HCT116 (cell line): ENCODE results near the gene ZBTB7C. TPM values are rescaled to one million over a fixed set of nuclear protein-coding genes. Genes with fewer than 3 reads are reported as not detected.

Source experiments
- ATAC-seq: fragments of 200-7000 bp; cut with Tn5 transposase; 2 replicates; pipeline ENCODE4 v1.9.1; 2020; ENCODE audit warnings: mild to moderate bottlenecking, moderate library complexity
- BruUV-seq: library from RNA; stranded (reverse); fragments of 400-500 nt; replicated peaks from 2 replicates; lab custom pipeline; 2021; lab: Mats Ljungman, UMichigan
- CTCF ChIA-PET: fragments of 300-600 bp; sonication (Branson Sonifier 250); formaldehyde crosslinking; loops from one replicate; lab custom pipeline; 2021; ENCODE audit warnings: antibody characterized with exemption; lab: Charles Lee
- POLR2A ChIA-PET: fragments of 300-600, 350-600 bp; sonication (Branson Sonifier 250); formaldehyde crosslinking; loops from one replicate; lab custom pipeline; 2021; ENCODE audit warnings: antibody characterized with exemption; lab: Charles Lee
- RAD21 ChIA-PET, 2 experiments: fragments of 300-600 bp; sonication (Branson Sonifier 250); formaldehyde crosslinking; loops; one replicate each; lab custom pipeline; 2023; ENCODE audit warnings: low total read pairs in 2 of 2; ENCODE audit not compliant: uncharacterized antibody in 2 of 2, unreplicated experiment in 2 of 2, low non-redundant PET in 1 of 2; lab: Charles Lee
- DNase-seq: peaks from one replicate; pipeline ENCODE4 v3.0.0-alpha.2; 2010; ENCODE audit warnings: low read depth, low spot score
- H2AFZ ChIP-seq: fragments of 200-600 bp; shearing (Covaris generic), sonication (generic); 2 replicates; pipeline ENCODE4 v1.6.1; 2017; ENCODE audit warnings: low read depth, mixed run types, mixed read lengths, antibody characterized with exemption, low read length; ENCODE audit not compliant: poor library complexity, severe bottlenecking
- H3K27ac ChIP-seq: 2 replicates; pipeline ENCODE4 v1.5.1; 2012; ENCODE audit warnings: low read depth, low read length
- H3K27me3 ChIP-seq: fragments of 200-600 bp; sonication (generic); 2 replicates; pipeline ENCODE4 v1.6.1; 2016; ENCODE audit warnings: mixed run types, low read length, mixed read lengths; ENCODE audit not compliant: insufficient read depth
- H3K36me3 ChIP-seq, 2 experiments: fragments of 200-500 bp in 1 of 2; fragments of 200-600 bp in 1 of 2; sonication (Bioruptor generic) in 1 of 2; sonication (generic) in 1 of 2; 2 replicates each; pipeline versions ENCODE4 v1.5.1 to v1.6.1; 2014 to 2016; ENCODE audit warnings: low read length in 2 of 2, inconsistent platforms in 1 of 2, mixed read lengths in 1 of 2, mixed run types in 1 of 2; ENCODE audit not compliant: insufficient read depth in 2 of 2, control insufficient read depth in 1 of 2
- H3K4me1 ChIP-seq, 2 experiments: fragments of 200-600 bp in 1 of 2; sonication (generic) in 1 of 2; 2 replicates each; pipeline versions ENCODE4 v1.5.1 to v1.6.1; 2012 to 2017; ENCODE audit warnings: low read length in 2 of 2, inconsistent platforms in 1 of 2, mild to moderate bottlenecking in 1 of 2, mixed read lengths in 1 of 2, mixed run types in 1 of 2, moderate library complexity in 1 of 2; ENCODE audit not compliant: insufficient read depth in 2 of 2, control insufficient read depth in 1 of 2
- H3K4me2 ChIP-seq: fragments of 200-600 bp; sonication (generic); 2 replicates; pipeline ENCODE4 v1.6.1; 2017; ENCODE audit warnings: mixed run types, low read length, mixed read lengths
- H3K4me3 ChIP-seq, 2 experiments: fragments of 200-600 bp in 1 of 2; sonication (generic) in 1 of 2; replicated peaks in 1 of 2; 2 replicates each; pipeline ENCODE4 v1.5.1; 2011 to 2016; ENCODE audit warnings: low read length in 2 of 2, control low read depth in 1 of 2, low read depth in 1 of 2, mild to moderate bottlenecking in 1 of 2, mixed read lengths in 1 of 2, mixed run types in 1 of 2
- H3K79me2 ChIP-seq: fragments of 200-600 bp; sonication (generic); 2 replicates; pipeline ENCODE4 v1.6.1; 2017; ENCODE audit warnings: mild to moderate bottlenecking, mixed run types, low read length, moderate library complexity, mixed read lengths; ENCODE audit not compliant: insufficient read depth
- H3K9ac ChIP-seq: fragments of 200-600 bp; sonication (generic); 2 replicates; pipeline ENCODE4 v1.6.1; 2016; ENCODE audit warnings: low read length, mixed read lengths
- H3K9me2 ChIP-seq: fragments of 200-600 bp; sonication (generic), shearing (Covaris generic); 2 replicates; pipeline ENCODE4 v1.6.1; 2017; ENCODE audit warnings: mixed run types, mild to moderate bottlenecking, moderate library complexity; ENCODE audit not compliant: insufficient read depth
- H3K9me3 ChIP-seq, 2 experiments: fragments of 200-500 bp in 1 of 2; fragments of 200-600 bp in 1 of 2; sonication (Bioruptor generic) in 1 of 2; sonication (generic) in 1 of 2; 2 replicates each; pipeline ENCODE4 v1.6.1; 2014 to 2017; ENCODE audit warnings: low read length in 2 of 2, mixed read lengths in 2 of 2, inconsistent platforms in 1 of 2, low read depth in 1 of 2, mild to moderate bottlenecking in 1 of 2, mixed run types in 1 of 2, moderate library complexity in 1 of 2; ENCODE audit not compliant: control insufficient read depth in 1 of 2, insufficient read depth in 1 of 2
- H4K20me1 ChIP-seq: fragments of 200-600 bp; sonication (generic), shearing (Covaris generic); 2 replicates; pipeline ENCODE4 v1.6.1; 2017; ENCODE audit warnings: mixed run types, mild to moderate bottlenecking, moderate library complexity; ENCODE audit not compliant: insufficient read depth
- CBX3 ChIP-seq: IDR thresholded peaks from 2 replicates; pipeline ENCODE4 v1.6.1; 2012; ENCODE audit warnings: low read depth
- EZH2 ChIP-seq: fragments of 200-600 bp; sonication (generic); IDR thresholded peaks from 2 replicates; pipeline ENCODE4 v1.6.1; 2017; ENCODE audit warnings: antibody characterized with exemption, mixed run types
- JUND ChIP-seq: IDR thresholded peaks from 2 replicates; pipeline ENCODE4 v1.6.1; 2012
- POLR2A ChIP-seq: IDR thresholded peaks from 2 replicates; pipeline ENCODE4 v1.7.0; 2011; ENCODE audit warnings: borderline replicate concordance; ENCODE audit not compliant: insufficient read depth, insufficient read length; ENCODE audit errors: extremely low read depth
- RAD21 ChIP-seq: IDR thresholded peaks from 2 replicates; pipeline ENCODE4 v1.6.1; 2012; ENCODE audit warnings: low read depth, mild to moderate bottlenecking
- SP1 ChIP-seq: IDR thresholded peaks from 2 replicates; pipeline ENCODE4 v1.6.1; 2012; ENCODE audit warnings: low read depth
- YY1 ChIP-seq: IDR thresholded peaks from 2 replicates; pipeline ENCODE4 v1.6.1; 2011; ENCODE audit warnings: low read length, low read depth, moderate library complexity, mild to moderate bottlenecking; ENCODE audit not compliant: insufficient replicate concordance; ENCODE audit errors: extremely low read depth
- ZBTB33 ChIP-seq: IDR thresholded peaks from 2 replicates; pipeline ENCODE4 v1.6.1; 2011; ENCODE audit warnings: mild to moderate bottlenecking, low read length, moderate library complexity; ENCODE audit not compliant: insufficient replicate concordance; ENCODE audit errors: extremely low read depth
- ZNF274 ChIP-seq: fragments of 200-500 bp; sonication (Bioruptor generic); IDR thresholded peaks from 2 replicates; pipeline ENCODE4 v1.6.1; 2014; ENCODE audit warnings: mild to moderate bottlenecking, low read depth, low read length, inconsistent platforms
- intact Hi-C: fragments of 100-400 bp; cut with micrococcal nuclease; formaldehyde crosslinking; loops from 2 replicates; pipeline ENCODE4 v1.10.0; 2022
- total RNA-seq: library from RNA; stranded (reverse); gene quantifications from one replicate; pipeline ENCODE4 v1.2.1, GENCODE V29; 2021; ENCODE audit not compliant: unreplicated experiment
- TF ChIP-seq, protein P1 (sequence below): IDR thresholded peaks from 2 replicates; pipeline ENCODE4 v1.6.1; 2012
- TF ChIP-seq, protein P2 (sequence below), 3 experiments: fragments of 200-600 bp in 1 of 3; sonication (generic) in 1 of 3; IDR thresholded peaks in 2 of 3; conservative IDR thresholded peaks in 1 of 3; 2 replicates each; pipeline ENCODE4 v1.5.1; 2012 to 2017; ENCODE audit warnings: low read depth in 2 of 3, low read length in 2 of 3, antibody characterized with exemption in 1 of 3, borderline replicate concordance in 1 of 3, control low read depth in 1 of 3, mild to moderate bottlenecking in 1 of 3, mixed read lengths in 1 of 3, mixed run types in 1 of 3, moderate library complexity in 1 of 3; ENCODE audit not compliant: insufficient read depth in 1 of 3

Gene ZBTB7C
- total RNA-seq, 1 experiment from 2014 or later: 0.37 TPM

GRCh38 chr18:47992266-47992665, 416.9 kb downstream of the ZBTB7C start:
- Histone ChIP-seq H3K4me1 (no peaks in the 10 kb centered on the region), H3K4me3 (no peak overlapping the region), H3K9me2 (no peaks in the 10 kb centered on the region), H3K27ac (no peak overlapping the region), H3K79me2 (no peaks in the 10 kb centered on the region), H2AFZ (no peak overlapping the region), H3K9me3 (peaks cover 2 to 4% of the 10 kb centered on the region in 2 experiments; a peak in 2 of 4 replicates), H3K36me3 (no peaks in the 10 kb centered on the region), H3K4me2 (no peak overlapping the region), H3K9ac (no peak overlapping the region), H3K27me3 (no peaks in the 10 kb centered on the region), H4K20me1 (no peaks in the 10 kb centered on the region)
- ChIA-PET POLR2A (no interaction called here), RAD21 (no interaction called here), CTCF (no interaction called here)
- intact Hi-C loops: no loop called here
- BruUV-seq: no TSS peak
- TF ChIP-seq, protein P1, sequence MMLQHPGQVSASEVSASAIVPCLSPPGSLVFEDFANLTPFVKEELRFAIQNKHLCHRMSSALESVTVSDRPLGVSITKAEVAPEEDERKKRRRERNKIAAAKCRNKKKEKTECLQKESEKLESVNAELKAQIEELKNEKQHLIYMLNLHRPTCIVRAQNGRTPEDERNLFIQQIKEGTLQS: no peak
- TF ChIP-seq ZNF274 (no peak), SP1 (no peak), RAD21 (no peak), JUND (no peak), POLR2A (no peak), EZH2 (no peak), CBX3 (no peak), YY1 (no peak), ZBTB33 (no peak)
- TF ChIP-seq, protein P2, sequence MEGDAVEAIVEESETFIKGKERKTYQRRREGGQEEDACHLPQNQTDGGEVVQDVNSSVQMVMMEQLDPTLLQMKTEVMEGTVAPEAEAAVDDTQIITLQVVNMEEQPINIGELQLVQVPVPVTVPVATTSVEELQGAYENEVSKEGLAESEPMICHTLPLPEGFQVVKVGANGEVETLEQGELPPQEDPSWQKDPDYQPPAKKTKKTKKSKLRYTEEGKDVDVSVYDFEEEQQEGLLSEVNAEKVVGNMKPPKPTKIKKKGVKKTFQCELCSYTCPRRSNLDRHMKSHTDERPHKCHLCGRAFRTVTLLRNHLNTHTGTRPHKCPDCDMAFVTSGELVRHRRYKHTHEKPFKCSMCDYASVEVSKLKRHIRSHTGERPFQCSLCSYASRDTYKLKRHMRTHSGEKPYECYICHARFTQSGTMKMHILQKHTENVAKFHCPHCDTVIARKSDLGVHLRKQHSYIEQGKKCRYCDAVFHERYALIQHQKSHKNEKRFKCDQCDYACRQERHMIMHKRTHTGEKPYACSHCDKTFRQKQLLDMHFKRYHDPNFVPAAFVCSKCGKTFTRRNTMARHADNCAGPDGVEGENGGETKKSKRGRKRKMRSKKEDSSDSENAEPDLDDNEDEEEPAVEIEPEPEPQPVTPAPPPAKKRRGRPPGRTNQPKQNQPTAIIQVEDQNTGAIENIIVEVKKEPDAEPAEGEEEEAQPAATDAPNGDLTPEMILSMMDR (IDR thresholded peaks at IDR 0.05 in 2 of 3, conservative IDR thresholded peaks at IDR 0.05 in 1 of 3; ENCODE audit: borderline replicate concordance in 1 of 3, insufficient read depth in 1 of 3, low read depth in 2 of 3, low read length in 2 of 3): no peak
- DNase-seq (no peak), ATAC-seq (no peak)
